Kidney epithelial cell (primary cell): ENCODE data around the gene RAB3IP. TPM values are rescaled to one million over a fixed set of nuclear protein-coding genes. Genes with fewer than 3 reads are reported as not detected.
A peak's percentile ranks its signal among the peaks of the same experiment; 100 is the strongest.

ENCODE experiments used
- DNase-seq: peaks from one replicate; pipeline ENCODE4 v3.0.0-alpha.2; 2010; ENCODE audit warnings: low read depth
- H3K27me3 ChIP-seq: 2 replicates; pipeline ENCODE4 v1.6.0; 2011; ENCODE audit warnings: low read length; ENCODE audit not compliant: control insufficient read depth, insufficient read depth
- H3K36me3 ChIP-seq: 2 replicates; pipeline ENCODE4 v1.5.1; 2011; ENCODE audit warnings: low read length; ENCODE audit not compliant: control insufficient read depth, insufficient read depth
- H3K4me3 ChIP-seq: 2 replicates; pipeline ENCODE4 v1.5.1; 2011; ENCODE audit warnings: low read depth, mild to moderate bottlenecking, control low read depth, low read length
- CTCF ChIP-seq: IDR thresholded peaks from 2 replicates; pipeline ENCODE4 v1.5.1; 2011; ENCODE audit warnings: mild to moderate bottlenecking, moderate library complexity, low read length, control low read depth, inconsistent platforms; ENCODE audit not compliant: insufficient read depth, poor library complexity, severe bottlenecking
- total RNA-seq: library from RNA; depleted of rRNA; stranded (reverse); fragments of >200 nt; gene quantifications from 2 replicates; pipeline ENCODE4 v1.2.3, GENCODE V29; 2015

Gene RAB3IP
- total RNA-seq, 1 donor from 2014 or later: 83.7 TPM

DNA sequence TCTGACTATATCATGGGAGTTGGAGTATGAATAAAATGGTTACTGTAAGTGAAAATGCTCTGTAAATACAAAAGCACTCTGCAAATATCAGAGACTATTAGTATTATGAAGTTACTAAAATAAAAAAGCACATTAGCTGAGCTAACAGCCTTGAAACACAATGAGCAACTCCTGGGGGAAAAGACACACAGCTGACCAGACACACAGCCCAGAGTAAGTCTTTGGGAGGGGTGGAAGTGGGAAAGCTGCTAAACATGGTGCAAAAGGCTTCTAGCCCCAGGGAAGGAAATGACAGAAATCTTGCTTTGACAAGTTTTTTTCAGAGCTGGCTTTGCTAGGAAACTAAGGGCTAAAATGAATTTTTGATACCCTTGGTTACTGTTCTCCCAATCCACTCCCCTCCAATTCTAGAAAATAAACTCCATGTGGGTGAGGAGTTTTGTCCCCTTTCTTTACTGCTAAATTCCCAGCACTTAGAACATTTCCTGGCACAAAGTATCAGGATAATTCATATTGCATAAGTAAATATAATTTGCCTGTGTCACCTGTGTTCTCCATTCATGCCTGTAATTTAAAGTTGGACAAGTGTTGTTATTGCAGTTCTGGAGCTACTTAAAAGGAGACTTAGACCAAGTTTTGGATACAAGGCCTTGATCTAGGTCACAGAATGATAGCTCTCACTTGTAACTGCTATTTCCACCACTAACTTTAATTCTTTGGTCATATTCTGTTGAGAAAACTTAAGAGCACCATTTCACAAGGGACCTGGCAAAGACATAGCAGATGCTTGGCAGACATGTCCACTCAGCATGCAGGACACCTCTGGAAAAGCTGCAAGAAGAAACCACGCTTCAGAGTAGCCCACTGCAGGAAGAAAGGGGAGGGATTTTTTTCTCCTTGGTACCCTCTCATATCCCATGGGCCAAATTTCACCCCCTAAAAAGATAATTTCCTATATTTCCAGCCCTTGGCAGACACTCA, 19.0 kb upstream of the RAB3IP start:
- H3K4me3 ChIP-seq: no peak overlapping the region
- no peak for DNase-seq
- no peaks in the 10 kb centered on the region for H3K36me3 ChIP-seq
- no peak for TF ChIP-seq CTCF
- H3K27me3 ChIP-seq: no peaks in the 10 kb centered on the region

DNA sequence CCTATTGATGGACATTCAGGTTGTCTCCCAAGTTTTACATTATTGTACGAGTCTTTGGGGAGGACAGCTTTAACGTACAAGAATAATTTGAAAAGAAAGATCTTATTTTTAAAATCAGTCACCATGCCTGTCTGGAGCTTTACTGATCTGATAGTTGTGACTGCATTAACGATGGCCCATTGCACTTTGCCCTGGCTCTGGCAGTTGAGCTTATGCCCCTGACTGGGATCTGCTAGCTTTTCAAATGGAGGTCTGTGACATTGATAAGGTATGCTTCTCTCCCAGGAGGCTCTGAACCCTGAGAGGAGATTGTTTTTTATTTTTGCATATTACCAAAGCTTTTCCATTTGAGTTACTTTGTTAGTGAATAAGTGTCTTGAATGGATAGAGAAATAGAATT, 17.9 kb upstream of the RAB3IP start:
- Histone ChIP-seq H3K27me3 (no peaks in the 10 kb centered on the region), H3K4me3 (no peak overlapping the region), H3K36me3 (no peaks in the 10 kb centered on the region)
- no peak for TF ChIP-seq CTCF
- no peak for DNase-seq

GRCh38 chr12:69726922-69727321, 11.7 kb upstream of the RAB3IP start:
- H3K36me3 ChIP-seq: no peaks in the 10 kb centered on the region
- no peak overlapping the region for H3K4me3 ChIP-seq
- DNase-seq: no peak
- H3K27me3 ChIP-seq: no peaks in the 10 kb centered on the region
- no peak for TF ChIP-seq CTCF

- DNase-seq: peak; percentile 71
- Histone ChIP-seq H3K4me3 (no peak overlapping the region), H3K36me3 (no peaks in the 10 kb centered on the region), H3K27me3 (no peaks in the 10 kb centered on the region)
- TF ChIP-seq CTCF: no peak
These were observed 6.6 kb upstream of the RAB3IP start for GRCh38 chr12:69732088-69732487.

DNA sequence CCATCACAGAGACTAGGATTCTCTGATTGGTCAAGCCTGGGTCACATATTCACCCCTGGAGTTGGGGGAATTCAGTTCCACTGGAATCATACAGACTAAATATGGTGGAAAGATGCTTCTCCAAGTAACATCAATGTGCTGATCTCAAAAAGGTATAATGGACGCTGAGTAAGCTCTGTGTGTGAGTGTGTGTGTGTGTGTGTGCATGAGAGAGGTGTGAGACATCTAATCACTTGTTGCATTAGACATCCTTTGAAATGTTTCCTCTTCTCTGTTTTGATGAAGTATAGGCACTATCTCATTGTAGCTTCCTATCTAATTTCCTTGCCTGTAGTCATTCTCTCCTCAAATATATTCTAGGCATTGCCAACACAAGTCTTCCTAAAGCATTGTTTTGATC, 5.0 kb upstream of the RAB3IP start:
- no peak for TF ChIP-seq CTCF
- no peaks in the 10 kb centered on the region for H3K27me3 ChIP-seq
- H3K4me3 ChIP-seq: no peak overlapping the region
- H3K36me3 ChIP-seq: no peaks in the 10 kb centered on the region
- no peak for DNase-seq
